HG03280 (cell line): ENCODE results near the gene CEP131.
"Not testable (repeated sequence)": the region's sequence is repeated elsewhere in the genome, so short reads cannot be mapped to it uniquely, and the experiment has no call there.

Experiments
- ATAC-seq: cut with Tn5 transposase; IDR thresholded peaks from one replicate; pipeline ENCODE4 v1.9.1; 2021; ENCODE audit warnings: mild to moderate bottlenecking, moderate library complexity; ENCODE audit not compliant: unreplicated experiment

Gene CEP131

GRCh38 chr17:81156866-81157805 lies 65.6 kb downstream of the CEP131 start:
- no peak for ATAC-seq

- no peak for ATAC-seq
These were observed 67.8 kb downstream of the CEP131 start for GRCh38 chr17:81154961-81155360.

GRCh38 chr17:81154016-81154415 lies 68.7 kb downstream of the CEP131 start:
- ATAC-seq, result not testable (repeated sequence)

- no peak for ATAC-seq
These were observed 69.4 kb downstream of the CEP131 start for GRCh38 chr17:81153340-81153803.

GRCh38 chr17:81152288-81152828 lies 70.4 kb downstream of the CEP131 start:
- ATAC-seq, result no peak

- no peak for ATAC-seq
These were observed 71.5 kb downstream of the CEP131 start for GRCh38 chr17:81151278-81151677.

GRCh38 chr17:81150377-81151077 lies 72.2 kb downstream of the CEP131 start:
- no peak for ATAC-seq

- no peak for ATAC-seq
These were observed 73.7 kb downstream of the CEP131 start for GRCh38 chr17:81148986-81149533.

GRCh38 chr17:81148571-81148970 lies 74.2 kb downstream of the CEP131 start:
- ATAC-seq, result no peak

GRCh38 chr17:81147701-81148100 lies 75.1 kb downstream of the CEP131 start:
- no peak for ATAC-seq

GRCh38 chr17:81146208-81146607 lies 76.6 kb downstream of the CEP131 start:
- not testable (repeated sequence) for ATAC-seq

GRCh38 chr17:81144423-81144781 lies 78.4 kb downstream of the CEP131 start:
- no peak for ATAC-seq

- ATAC-seq, result no peak
These were observed 78.9 kb downstream of the CEP131 start for GRCh38 chr17:81143717-81144422.

GRCh38 chr17:81143200-81143527 lies 79.6 kb downstream of the CEP131 start:
- ATAC-seq, result no peak

GRCh38 chr17:81142301-81143199 lies 80.2 kb downstream of the CEP131 start:
- no peak for ATAC-seq

- no peak for ATAC-seq
These were observed 82.1 kb downstream of the CEP131 start for GRCh38 chr17:81140695-81141094.

GRCh38 chr17:81140018-81140417 lies 82.7 kb downstream of the CEP131 start:
- no peak for ATAC-seq
